HG02588 (cell line): Measurements from ENCODE around the gene NAA10.

Experiments used
- ATAC-seq: cut with Tn5 transposase; IDR thresholded peaks from one replicate; pipeline ENCODE4 v1.9.1; 2021; ENCODE audit warnings: mild to moderate bottlenecking, moderate library complexity; ENCODE audit not compliant: unreplicated experiment

NAA10 gene

GRCh38 chrX:153934762-153935325, at the start of gene NAA10:
Gene NAA10 (minus strand): TSS chrX:153935037. CDS start chrX:153934904, 133 bp downstream.
- ATAC-seq: peak; percentile 84

- ATAC-seq: no peak
These were observed 48.5 kb upstream of the NAA10 start for GRCh38 chrX:153983321-153983801.

GRCh38 chrX:153981771-153982533, 47.1 kb upstream of the NAA10 start:
- ATAC-seq: no peak

- ATAC-seq: no peak
These were observed 46.4 kb upstream of the NAA10 start for GRCh38 chrX:153981231-153981630.

- ATAC-seq: peak; percentile 49
These were observed 45.6 kb upstream of the NAA10 start for GRCh38 chrX:153980394-153980793.

- no peak for ATAC-seq
These were observed 40.0 kb upstream of the NAA10 start for GRCh38 chrX:153974726-153975286.

GRCh38 chrX:153974003-153974725, 39.3 kb upstream of the NAA10 start:
- ATAC-seq: no peak

GRCh38 chrX:153973127-153974002, 38.5 kb upstream of the NAA10 start:
- no peak for ATAC-seq

- peak; percentile 49 for ATAC-seq
These were observed 37.7 kb upstream of the NAA10 start, which contains the start of gene TMEM187 for GRCh38 chrX:153972368-153973126. Gene TMEM187 (plus strand): TSS chrX:153972754. CDS start chrX:153982063, 9,309 bp downstream.

GRCh38 chrX:153971450-153972367, 36.9 kb upstream of the NAA10 start, which contains the start of gene HCFC1:
Gene HCFC1 (minus strand): TSS chrX:153971818. CDS start chrX:153970840, 978 bp downstream.
- peak; percentile 41 for ATAC-seq

- peak; percentile 35 for ATAC-seq
These were observed 36.2 kb upstream of the NAA10 start for GRCh38 chrX:153971124-153971449.

GRCh38 chrX:153970357-153971123, 35.7 kb upstream of the NAA10 start:
- no peak for ATAC-seq

GRCh38 chrX:153969904-153970356, 35.1 kb upstream of the NAA10 start:
- ATAC-seq: no peak

GRCh38 chrX:153969125-153969903, 34.5 kb upstream of the NAA10 start:
- no peak for ATAC-seq

- ATAC-seq: no peak
These were observed 33.9 kb upstream of the NAA10 start for GRCh38 chrX:153968754-153969124.

GRCh38 chrX:153968255-153968654, 33.4 kb upstream of the NAA10 start:
- ATAC-seq: no peak
